Activated CD4-positive, alpha-beta T cell treated with anti-CD3 and anti-CD28 coated beads, Interleukin-2, amount 50 U/mL, for 4 hours (primary cell): ENCODE measurements around the gene ADAM22.

Experiments used
- DNase-seq, 2 experiments: peaks; one replicate each; pipeline ENCODE4 v3.0.0-alpha.2; 2020

The ADAM22 gene

GRCh38 chr7:87961754-87962153, 27.7 kb downstream of the ADAM22 start:
- DNase-seq, result no peak

- DNase-seq, result no peak
Measured at GRCh38 chr7:87966271-87966670, 32.2 kb downstream of the ADAM22 start.

GRCh38 chr7:87968021-87968420, 34.0 kb downstream of the ADAM22 start:
- DNase-seq, result no peak

- no peak for DNase-seq
Measured at GRCh38 chr7:87982116-87982515, 48.1 kb downstream of the ADAM22 start.

- no peak for DNase-seq
Measured at GRCh38 chr7:87984088-87984487, 50.0 kb downstream of the ADAM22 start.

GRCh38 chr7:87993269-87993668, 59.2 kb downstream of the ADAM22 start:
- no peak for DNase-seq

GRCh38 chr7:87999261-87999660, 65.2 kb downstream of the ADAM22 start:
- DNase-seq, result no peak

- DNase-seq, result no peak
Measured at GRCh38 chr7:88001744-88002530, 67.9 kb downstream of the ADAM22 start.

GRCh38 chr7:88002617-88003016, 68.6 kb downstream of the ADAM22 start:
- DNase-seq, result no peak

GRCh38 chr7:88003581-88003980, 69.5 kb downstream of the ADAM22 start:
- DNase-seq, result no peak

GRCh38 chr7:88005191-88005590, 71.1 kb downstream of the ADAM22 start:
- no peak for DNase-seq

- DNase-seq, result no peak
Measured at GRCh38 chr7:88009651-88010050, 75.6 kb downstream of the ADAM22 start.

GRCh38 chr7:88012086-88012485, 78.0 kb downstream of the ADAM22 start:
- DNase-seq, result no peak

- no peak for DNase-seq
Measured at GRCh38 chr7:88013981-88014380, 79.9 kb downstream of the ADAM22 start.

GRCh38 chr7:88014581-88014980, 80.5 kb downstream of the ADAM22 start:
- DNase-seq, result no peak

GRCh38 chr7:88015309-88015708, 81.3 kb downstream of the ADAM22 start:
- no peak for DNase-seq

GRCh38 chr7:88018501-88018900, 84.5 kb downstream of the ADAM22 start:
- DNase-seq, result no peak

- no peak for DNase-seq
Measured at GRCh38 chr7:88020953-88021665, 87.1 kb downstream of the ADAM22 start.

- no peak for DNase-seq
Measured at GRCh38 chr7:88027724-88028123, 93.7 kb downstream of the ADAM22 start.

GRCh38 chr7:88034083-88034695, 100.1 kb downstream of the ADAM22 start:
- DNase-seq, result no peak

- DNase-seq, result no peak
Measured at GRCh38 chr7:88037050-88037449, 103.0 kb downstream of the ADAM22 start.

GRCh38 chr7:88040694-88041093, 106.6 kb downstream of the ADAM22 start:
- DNase-seq, result no peak

GRCh38 chr7:88041583-88041982, 107.5 kb downstream of the ADAM22 start:
- no peak for DNase-seq

- no peak for DNase-seq
Measured at GRCh38 chr7:88042157-88042556, 108.1 kb downstream of the ADAM22 start.
